Esophagus (tissue), 2 donors: ENCODE measurements around the gene LHFPL3. TPM values are rescaled to one million over a fixed set of nuclear protein-coding genes. Genes with fewer than 3 reads are reported as not detected.

ENCODE experiments used
- H3K27ac ChIP-seq, 2 donors: one replicate each; pipeline ENCODE4 v1.5.1; 2013; ENCODE audit warnings: low read depth in 2 of 2, mild to moderate bottlenecking in 2 of 2, inconsistent platforms in 1 of 2, low read length in 1 of 2, moderate library complexity in 1 of 2
- H3K27me3 ChIP-seq, 2 donors: one replicate each; pipeline ENCODE4 v1.6.1; 2013; ENCODE audit warnings: low read length in 2 of 2, control low read depth in 1 of 2, mild to moderate bottlenecking in 1 of 2; ENCODE audit not compliant: insufficient read depth in 2 of 2, control insufficient read depth in 1 of 2
- H3K36me3 ChIP-seq, 2 donors: one replicate each; pipeline ENCODE4 v1.6.1; 2013; ENCODE audit warnings: low read length in 1 of 2; ENCODE audit not compliant: control insufficient read depth in 2 of 2, insufficient read depth in 2 of 2
- H3K4me1 ChIP-seq, 2 donors: one replicate each; pipeline ENCODE4 v1.6.1; 2013; ENCODE audit warnings: low read length in 1 of 2; ENCODE audit not compliant: control insufficient read depth in 2 of 2, insufficient read depth in 2 of 2
- H3K4me3 ChIP-seq, 2 donors: one replicate each; pipeline ENCODE4 v1.5.1; 2013; ENCODE audit warnings: low read length in 2 of 2, mild to moderate bottlenecking in 2 of 2, low read depth in 1 of 2, moderate library complexity in 1 of 2
- H3K9me3 ChIP-seq, 2 donors: one replicate each; pipeline ENCODE4 v1.6.1; 2013; ENCODE audit warnings: mild to moderate bottlenecking in 2 of 2, low read depth in 1 of 2, low read length in 1 of 2, moderate library complexity in 1 of 2; ENCODE audit not compliant: control insufficient read depth in 2 of 2, insufficient read depth in 1 of 2
- WGBS, 2 donors: extraction: QIAGEN DNeasy Blood & Tissue Kit; methylation state at CpG; one replicate each; pipeline ENCODE4 v1.1.7; 2013; 5-methylcytosine and 5-hydroxymethylcytosine counted together
- polyA plus RNA-seq, 2 donors: library from polyadenylated mRNA; stranded (reverse); fragments of 200-250 nt; gene quantifications; one replicate each; pipeline ENCODE4 v1.2.3, GENCODE V29; 2013
- donor health status: healthy with polysubstance abuse.
- donor health status: Bipolar disorder and iron deficiency.

The LHFPL3 gene
- polyA plus RNA-seq, 2 donors, result not detected

- H3K27ac ChIP-seq, result no peak overlapping the region
- no peak overlapping the region for H3K4me3 ChIP-seq
- H3K4me1 ChIP-seq, result no peaks in the 10 kb centered on the region
- WGBS, 2 donors, result 52 to 53% methylated on average over 2 of the region's 2 CpGs
- H3K36me3 ChIP-seq, result no peaks in the 10 kb centered on the region
- H3K27me3 ChIP-seq, result no peaks in the 10 kb centered on the region
- no peaks in the 10 kb centered on the region for H3K9me3 ChIP-seq
These were observed 314.2 kb downstream of the LHFPL3 start for GRCh38 chr7:104642560-104642959.

- 52 to 59% methylated on average over 5 of the region's 5 CpGs for WGBS, 2 donors
These were observed 315.3 kb downstream of the LHFPL3 start for GRCh38 chr7:104643587-104644217.

GRCh38 chr7:104650991-104651640 lies 322.7 kb downstream of the LHFPL3 start:
- no peaks in the 10 kb centered on the region for H3K4me1 ChIP-seq
- no peaks in the 10 kb centered on the region for H3K27me3 ChIP-seq
- H3K9me3 ChIP-seq, result no peaks in the 10 kb centered on the region
- H3K4me3 ChIP-seq, result no peak overlapping the region
- no peaks in the 10 kb centered on the region for H3K36me3 ChIP-seq
- H3K27ac ChIP-seq, result no peak overlapping the region
- WGBS, 2 donors, result 35 to 56% methylated on average over 9 of the region's 9 CpGs

More at GRCh38 chr7:104643587-104644217, 315.3 kb downstream of the LHFPL3 start:
- Histone ChIP-seq H3K9me3 (no peaks in the 10 kb centered on the region), H3K4me3 (no peak overlapping the region), H3K27ac (no peak overlapping the region), H3K27me3 (no peaks in the 10 kb centered on the region), H3K36me3 (no peaks in the 10 kb centered on the region), H3K4me1 (no peaks in the 10 kb centered on the region)

GRCh38 chr7:104652434-104652833 lies 324.0 kb downstream of the LHFPL3 start:
- no peak overlapping the region for H3K27ac ChIP-seq
- no peaks in the 10 kb centered on the region for H3K27me3 ChIP-seq
- no peaks in the 10 kb centered on the region for H3K4me1 ChIP-seq
- no peak overlapping the region for H3K4me3 ChIP-seq
- no peaks in the 10 kb centered on the region for H3K36me3 ChIP-seq
- H3K9me3 ChIP-seq, result no peaks in the 10 kb centered on the region
- 79 to 83% methylated on average over 4 of the region's 4 CpGs for WGBS, 2 donors

- no peak overlapping the region for H3K4me3 ChIP-seq
- 22 to 24% methylated on average over 1 of the region's 1 CpG for WGBS, 2 donors
- H3K36me3 ChIP-seq, result no peaks in the 10 kb centered on the region
- no peaks in the 10 kb centered on the region for H3K27me3 ChIP-seq
- no peak overlapping the region for H3K27ac ChIP-seq
- H3K9me3 ChIP-seq, result no peaks in the 10 kb centered on the region
- no peaks in the 10 kb centered on the region for H3K4me1 ChIP-seq
These were observed 324.5 kb downstream of the LHFPL3 start for GRCh38 chr7:104652865-104653264.

DNA sequence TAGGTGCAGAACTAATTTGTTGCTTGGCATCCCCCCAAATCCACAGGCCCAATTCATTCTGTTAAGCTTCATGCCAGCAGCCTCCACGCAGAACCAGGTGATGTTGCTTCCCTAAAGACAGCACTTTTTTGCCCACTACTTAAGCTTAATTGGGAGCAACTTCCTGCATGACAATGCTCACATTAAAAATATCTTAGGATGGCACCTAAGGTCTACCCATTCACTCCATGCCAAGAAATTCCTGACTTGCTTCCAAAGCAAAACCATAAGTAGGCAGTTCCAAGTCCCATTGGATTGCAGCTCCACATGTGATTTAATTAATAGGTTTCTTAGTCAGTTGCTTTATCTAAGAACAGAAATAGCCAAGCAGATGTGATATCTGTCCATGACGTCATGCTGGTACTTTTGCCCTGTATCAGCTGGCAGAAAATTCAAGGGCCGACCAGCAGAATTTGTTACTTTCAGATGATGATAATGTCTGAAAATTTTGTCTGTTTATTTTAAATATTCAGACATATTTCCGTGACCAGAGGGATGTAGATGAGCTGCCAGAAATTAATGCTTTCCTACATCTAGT lies 325.5 kb downstream of the LHFPL3 start:
- no peaks in the 10 kb centered on the region for H3K36me3 ChIP-seq
- H3K4me1 ChIP-seq, result no peaks in the 10 kb centered on the region
- H3K27me3 ChIP-seq, result no peaks in the 10 kb centered on the region
- 38 to 42% methylated on average over 4 of the region's 4 CpGs for WGBS, 2 donors
- peaks cover 0 to under 1% of the 10 kb centered on the region in 2 donors for H3K9me3 ChIP-seq
- H3K27ac ChIP-seq, result no peak overlapping the region
- H3K4me3 ChIP-seq, result no peak overlapping the region

DNA sequence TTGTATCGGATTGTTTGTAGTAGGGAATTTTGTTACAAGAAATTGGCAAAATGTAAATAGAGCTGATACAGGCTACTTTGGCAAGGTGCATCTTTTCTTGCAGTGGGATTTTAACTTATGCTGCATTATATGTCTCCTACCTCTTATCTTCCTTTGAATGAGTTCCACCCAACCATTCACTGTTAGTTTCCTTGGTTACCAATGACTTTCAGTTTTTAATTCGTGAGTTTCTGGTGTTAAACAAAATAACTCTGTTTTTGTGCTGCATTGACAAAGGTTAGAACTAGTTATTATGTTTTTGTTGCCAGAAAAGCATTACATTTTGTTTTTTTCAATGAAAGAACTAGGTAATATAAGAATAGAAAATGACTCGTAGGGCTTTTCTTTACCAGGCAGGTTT lies 327.2 kb downstream of the LHFPL3 start:
- H3K36me3 ChIP-seq, result no peaks in the 10 kb centered on the region
- WGBS, 2 donors, result 68% methylated on average over 3 of the region's 3 CpGs
- H3K4me1 ChIP-seq, result no peaks in the 10 kb centered on the region
- no peak overlapping the region for H3K27ac ChIP-seq
- no peaks in the 10 kb centered on the region for H3K27me3 ChIP-seq
- no peak overlapping the region for H3K4me3 ChIP-seq
- H3K9me3 ChIP-seq, result peaks cover 0 to 3% of the 10 kb centered on the region in 2 donors

- peaks cover 0 to 3% of the 10 kb centered on the region in 2 donors for H3K9me3 ChIP-seq
- no peak overlapping the region for H3K27ac ChIP-seq
- no peaks in the 10 kb centered on the region for H3K4me1 ChIP-seq
- H3K4me3 ChIP-seq, result no peak overlapping the region
- 57 to 70% methylated on average over 1 of the region's 1 CpG for WGBS, 2 donors
- H3K36me3 ChIP-seq, result no peaks in the 10 kb centered on the region
- no peaks in the 10 kb centered on the region for H3K27me3 ChIP-seq
These were observed 328.1 kb downstream of the LHFPL3 start for GRCh38 chr7:104656467-104656866.

DNA sequence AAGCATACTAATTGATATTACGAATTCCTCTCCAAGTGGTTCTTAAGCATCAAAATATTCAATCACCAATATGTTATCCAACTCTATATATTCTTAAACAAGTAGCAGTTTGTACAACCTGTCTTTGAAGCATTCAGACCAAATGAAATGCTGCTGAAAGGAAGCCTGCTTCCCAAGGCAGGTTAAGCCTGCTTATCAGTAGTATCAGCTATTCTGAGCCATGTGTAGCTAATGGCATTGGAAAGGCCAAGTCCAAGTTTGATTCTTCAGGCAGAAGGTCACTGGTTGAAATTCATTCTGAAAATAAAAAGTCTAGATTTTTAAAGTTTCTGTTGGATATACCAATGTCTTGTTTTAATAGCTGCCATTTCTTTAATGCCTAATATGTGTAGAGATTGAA lies 328.7 kb downstream of the LHFPL3 start:
- Histone ChIP-seq H3K4me3 (no peak overlapping the region), H3K27me3 (no peaks in the 10 kb centered on the region), H3K9me3 (peaks cover 0 to 3% of the 10 kb centered on the region in 2 donors), H3K36me3 (no peaks in the 10 kb centered on the region), H3K27ac (no peak overlapping the region), H3K4me1 (no peaks in the 10 kb centered on the region)
- 90 to 95% methylated on average over 1 of the region's 1 CpG for WGBS, 2 donors
